GM19099 (cell line): Measurements from ENCODE around the gene KCNS3.

Experiments used
- POLR2A ChIP-seq: IDR thresholded peaks from 3 replicates; pipeline ENCODE4 v1.6.1; 2011; ENCODE audit warnings: low read depth; ENCODE audit not compliant: insufficient read length; ENCODE audit errors: extremely low read depth

Gene KCNS3

DNA sequence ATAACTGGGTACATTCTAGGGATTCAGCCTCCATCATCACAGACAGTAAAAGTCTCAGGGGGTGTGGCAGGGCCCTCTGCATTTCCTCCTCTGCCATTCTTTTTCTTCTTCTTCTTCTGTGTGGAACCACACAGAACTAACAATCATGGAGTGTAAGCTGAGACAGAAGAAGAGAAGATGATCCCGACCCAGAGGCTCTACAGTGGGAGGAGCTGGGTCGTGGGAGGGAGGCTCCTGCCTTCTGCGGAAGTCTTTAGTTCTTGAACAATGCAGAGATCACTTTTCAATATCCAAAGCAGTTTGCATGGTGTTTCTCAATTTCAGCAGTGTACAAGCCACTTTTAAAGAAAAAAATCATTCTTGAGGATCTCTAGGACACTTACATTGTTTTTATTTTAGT is 80.9 kb downstream of the KCNS3 start:
- no peak for TF ChIP-seq POLR2A

DNA sequence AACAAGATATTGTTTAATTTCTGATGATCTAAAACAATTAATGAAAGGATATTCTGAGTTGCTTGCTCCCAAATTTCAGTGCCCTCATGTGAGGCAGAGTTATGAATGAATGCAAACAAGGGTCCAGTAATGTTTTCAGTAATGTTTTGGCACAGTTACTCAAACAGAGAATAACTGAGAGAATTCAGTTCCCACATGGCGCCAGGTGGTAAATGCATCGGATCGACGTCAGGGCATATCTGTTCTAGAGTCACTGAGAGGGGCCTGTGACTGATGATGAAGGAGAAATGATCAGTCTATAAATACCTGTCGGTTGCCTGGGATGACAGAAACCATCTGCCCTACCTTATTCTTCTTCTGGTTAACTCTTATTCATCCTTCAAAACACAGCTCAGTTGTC is 81.4 kb downstream of the KCNS3 start:
- no peak for TF ChIP-seq POLR2A

- no peak for TF ChIP-seq POLR2A
Observed at GRCh38 chr2:17960925-17961324, 82.5 kb downstream of the KCNS3 start.

DNA sequence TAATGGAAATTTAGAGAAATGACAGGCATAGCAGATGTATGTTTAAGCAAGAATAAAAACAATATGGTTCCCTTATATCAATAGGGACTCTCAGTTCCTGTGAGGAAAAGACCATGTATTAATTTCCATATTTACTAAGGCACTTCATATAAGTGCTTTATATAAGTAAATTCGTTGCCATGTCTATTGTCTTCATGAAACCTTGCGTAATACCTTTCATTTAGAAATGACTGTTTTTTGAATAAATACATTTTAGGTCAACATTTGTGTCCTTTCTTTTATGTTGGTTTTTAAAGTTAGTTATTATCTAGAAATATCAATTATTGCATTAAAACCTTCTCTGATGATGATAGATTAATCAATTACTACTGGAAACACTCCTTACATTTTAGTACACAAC is 83.3 kb downstream of the KCNS3 start:
- no peak for TF ChIP-seq POLR2A

GRCh38 chr2:17962876-17963275 is 84.4 kb downstream of the KCNS3 start:
- TF ChIP-seq POLR2A = no peak

DNA sequence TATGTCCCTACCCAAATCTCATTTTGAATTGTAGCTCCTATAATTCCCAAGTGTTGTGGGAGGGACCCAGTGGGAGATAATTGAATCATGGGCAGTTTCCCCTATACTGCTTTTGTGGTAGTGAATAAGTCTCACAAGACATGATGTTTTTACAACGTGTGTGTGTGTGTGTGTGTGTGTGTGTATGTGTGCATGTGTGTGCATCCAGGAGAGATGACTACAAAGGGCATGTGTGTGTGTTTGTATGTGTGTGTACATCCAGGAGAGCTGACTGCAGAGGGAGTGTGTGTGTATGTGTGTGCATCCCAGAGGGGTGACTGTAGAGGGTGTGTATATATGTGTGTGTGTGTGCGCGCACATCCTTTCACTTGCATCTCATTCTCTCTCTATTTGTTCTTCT is 86.7 kb downstream of the KCNS3 start:
- no peak for TF ChIP-seq POLR2A

GRCh38 chr2:17966798-17967197 is 88.3 kb downstream of the KCNS3 start:
- no peak for TF ChIP-seq POLR2A

DNA sequence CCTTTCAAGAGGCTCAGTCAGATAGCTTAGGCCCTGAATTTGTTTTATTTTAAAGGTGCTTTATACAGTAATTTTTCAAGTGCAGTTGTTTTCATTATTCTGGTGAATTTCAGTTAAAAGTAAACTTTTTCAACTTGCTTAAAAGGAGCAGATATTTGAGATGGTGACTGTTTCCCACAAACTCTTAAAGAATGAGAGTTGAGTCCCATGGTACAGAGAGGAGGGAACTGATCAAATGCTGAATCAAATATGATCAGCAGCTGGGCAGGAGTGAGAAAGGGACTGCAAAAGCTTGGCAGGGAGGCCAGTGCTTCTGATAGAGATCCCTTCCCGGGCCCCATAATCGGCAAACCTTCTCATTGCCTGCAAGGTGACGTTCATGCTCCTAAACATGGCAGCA is 91.2 kb downstream of the KCNS3 start:
- TF ChIP-seq POLR2A = no peak

DNA sequence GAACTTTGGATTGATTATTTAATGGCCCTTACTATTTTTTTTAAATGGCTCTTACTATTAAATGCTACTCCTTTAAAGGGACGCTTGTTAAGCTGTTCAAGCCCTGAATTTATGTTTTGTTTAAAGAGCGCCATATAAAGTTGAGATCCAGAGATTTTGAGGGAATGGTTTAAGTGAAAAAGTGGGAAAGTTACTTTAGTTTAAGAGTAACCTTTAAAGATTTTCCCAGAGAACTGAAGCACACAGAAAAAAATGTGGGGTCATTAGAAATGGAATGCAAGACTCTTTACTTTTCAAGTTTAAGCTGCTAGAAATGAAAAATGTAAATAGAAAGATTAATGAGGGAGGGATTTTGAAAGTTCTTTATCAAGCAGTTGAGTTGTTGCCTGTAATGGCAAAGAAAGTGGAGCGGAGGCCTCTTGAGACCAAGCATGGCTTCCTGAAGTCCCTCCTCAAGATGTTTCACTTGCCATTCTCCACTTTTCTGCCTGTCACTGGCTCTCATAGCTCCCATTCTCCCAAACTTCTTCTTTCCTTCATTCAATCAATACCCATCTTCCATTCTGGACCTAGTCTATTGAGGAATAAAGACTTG is 93.2 kb downstream of the KCNS3 start:
- no peak for TF ChIP-seq POLR2A

- no peak for TF ChIP-seq POLR2A
Observed at GRCh38 chr2:17972991-17973390, 94.5 kb downstream of the KCNS3 start.

DNA sequence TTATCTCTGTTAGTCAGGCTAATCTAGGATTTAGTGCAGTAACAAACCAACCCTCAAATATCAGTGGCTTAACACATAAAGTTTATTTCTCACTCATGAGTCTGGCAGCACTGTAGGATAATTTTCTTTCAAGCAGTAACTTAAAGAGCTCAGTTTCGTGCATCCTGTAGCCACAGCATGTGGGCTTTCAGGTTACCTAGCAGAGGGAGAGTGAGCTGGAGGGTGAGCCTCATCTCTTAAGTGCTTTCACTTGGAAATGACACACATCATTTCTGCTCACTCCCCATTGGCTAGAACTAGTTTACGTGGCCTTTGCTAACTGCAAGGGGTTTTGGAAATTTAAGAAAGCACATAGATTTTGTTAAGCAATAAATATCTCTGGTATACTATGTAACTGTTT is 96.9 kb downstream of the KCNS3 start:
- no peak for TF ChIP-seq POLR2A

GRCh38 chr2:17976871-17977746 is 98.6 kb downstream of the KCNS3 start:
- no peak for TF ChIP-seq POLR2A

DNA sequence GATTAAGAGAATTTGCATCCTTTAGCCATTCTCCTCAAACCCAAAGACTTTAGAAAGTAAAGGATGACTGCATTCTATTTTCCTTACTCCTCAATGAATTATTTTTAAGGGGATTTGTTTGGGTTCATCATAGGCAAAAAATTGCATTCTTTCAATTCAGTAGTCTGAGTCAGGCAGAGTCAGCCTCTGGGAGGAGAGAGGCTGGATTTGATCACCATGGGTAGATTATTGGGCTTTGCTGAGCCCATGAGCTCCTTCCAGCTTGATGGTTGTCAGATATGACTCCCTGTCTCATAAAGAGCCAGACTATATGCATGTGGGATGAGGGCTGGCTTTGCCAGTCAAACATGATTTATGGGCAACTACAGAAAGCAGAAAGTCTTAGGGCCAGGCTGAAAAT is 101.2 kb downstream of the KCNS3 start:
- TF ChIP-seq POLR2A = no peak

DNA sequence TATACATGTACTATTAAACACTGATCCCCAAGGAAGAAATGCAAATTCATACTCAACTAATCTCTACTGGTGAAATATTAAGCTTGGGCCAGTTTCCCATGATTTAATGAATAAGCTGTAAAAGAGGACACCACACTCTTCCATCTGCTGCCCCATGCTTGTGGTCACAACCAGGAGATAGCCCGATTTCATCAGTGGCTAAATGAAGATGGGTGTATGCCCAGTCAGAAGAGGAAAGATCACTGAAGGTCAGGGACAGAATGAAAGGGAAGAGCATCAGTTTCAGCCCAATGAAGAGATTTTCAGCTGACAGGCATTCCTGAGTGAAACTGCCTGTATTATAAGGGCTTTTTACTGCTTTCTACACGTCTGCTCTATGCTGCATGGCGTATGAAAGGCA is 103.5 kb downstream of the KCNS3 start:
- TF ChIP-seq POLR2A = no peak
